Stimulated activated memory B cell treated with anti-CD40 and anti-IgM and Interleukin-4, amounts not matched to agents 10 μg/mL and 1 μg/mL and 100 μg/mL, for 72 hours (primary cell): Measurements from ENCODE around the gene ALDH1B1.

Experiments
- ATAC-seq: fragments of 150-1000 bp; cut with Tn5 transposase; 2 replicates; pipeline ENCODE4 v1.10.0; 2021
- H3K27ac Mint-ChIP-seq: one replicate; pipeline ENCODE4 v1.8.0; 2022; ENCODE audit warnings: mild to moderate bottlenecking, mixed read lengths
- H3K27me3 Mint-ChIP-seq: one replicate; pipeline ENCODE4 v1.8.0; 2022; ENCODE audit warnings: mixed read lengths
- H3K36me3 Mint-ChIP-seq: one replicate; pipeline ENCODE4 v1.8.0; 2022; ENCODE audit warnings: mixed read lengths
- H3K4me1 Mint-ChIP-seq: one replicate; pipeline ENCODE4 v1.8.0; 2022; ENCODE audit warnings: mixed read lengths
- H3K4me3 Mint-ChIP-seq: one replicate; pipeline ENCODE4 v1.8.0; 2022; ENCODE audit warnings: mild to moderate bottlenecking, moderate library complexity, mixed read lengths
- H3K9me3 Mint-ChIP-seq: one replicate; pipeline ENCODE4 v1.8.0; 2022; ENCODE audit warnings: mixed read lengths

ALDH1B1 gene

DNA sequence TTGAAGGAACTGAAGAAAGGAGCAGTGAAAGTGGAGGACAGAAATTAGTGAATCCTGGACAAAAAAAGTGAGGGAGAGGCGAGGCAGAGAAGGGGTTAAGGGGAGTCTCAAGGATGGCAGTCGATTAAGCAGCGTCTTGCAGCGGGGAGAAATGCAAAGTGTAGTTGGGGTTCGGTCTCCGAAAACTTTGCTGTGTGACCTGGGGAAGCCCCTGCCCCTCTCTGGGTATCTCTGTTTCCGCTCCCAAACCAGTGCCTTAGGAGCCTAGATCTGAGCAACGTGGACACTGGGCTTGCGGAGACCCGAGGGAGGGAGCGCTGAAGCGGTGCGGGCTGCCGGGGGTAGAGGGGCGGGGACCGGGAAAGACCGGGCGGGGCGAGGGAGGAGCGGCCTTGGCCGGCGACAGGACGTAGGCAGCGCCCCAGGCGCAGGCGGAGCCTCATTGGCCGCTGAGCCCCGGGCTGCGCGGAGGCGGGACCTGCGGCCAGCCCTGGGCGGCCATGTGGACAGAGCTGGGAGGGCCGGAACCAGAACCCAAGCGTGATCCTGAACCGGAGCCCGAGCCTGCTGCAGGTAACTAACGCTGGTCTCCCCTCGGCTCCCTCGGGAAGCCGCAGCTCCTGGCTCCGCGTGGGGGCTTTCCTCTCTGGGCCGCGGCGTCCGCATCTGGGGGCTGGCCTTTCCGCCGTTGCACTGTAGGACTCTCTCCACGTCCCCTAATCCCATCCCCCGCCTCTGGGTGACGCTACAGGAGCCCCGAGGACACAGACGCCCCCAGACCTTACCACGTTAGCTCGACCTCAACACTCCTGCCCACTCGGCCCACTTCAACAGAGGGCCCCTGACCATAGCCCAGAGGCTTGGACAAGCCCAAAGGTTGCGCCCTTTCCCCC is at the start of gene ALDH1B1:
Gene ALDH1B1 (plus strand): TSS at position 468 of the 893 bp plus-strand sequence. CDS start 3,047 bp downstream, outside the sequence.
- Mint-ChIP-seq H3K4me1 (peaks cover 20% of the 10 kb centered on the region), H3K27ac (peak within 1 kb of the TSS; percentile 96), H3K27me3 (no peaks in the 10 kb centered on the region), H3K9me3 (no peaks in the 10 kb centered on the region), H3K36me3 (peaks cover 26% of the 10 kb centered on the region), H3K4me3 (peak within 1 kb of the TSS; percentile 91)
- ATAC-seq, result peak; percentile 98

DNA sequence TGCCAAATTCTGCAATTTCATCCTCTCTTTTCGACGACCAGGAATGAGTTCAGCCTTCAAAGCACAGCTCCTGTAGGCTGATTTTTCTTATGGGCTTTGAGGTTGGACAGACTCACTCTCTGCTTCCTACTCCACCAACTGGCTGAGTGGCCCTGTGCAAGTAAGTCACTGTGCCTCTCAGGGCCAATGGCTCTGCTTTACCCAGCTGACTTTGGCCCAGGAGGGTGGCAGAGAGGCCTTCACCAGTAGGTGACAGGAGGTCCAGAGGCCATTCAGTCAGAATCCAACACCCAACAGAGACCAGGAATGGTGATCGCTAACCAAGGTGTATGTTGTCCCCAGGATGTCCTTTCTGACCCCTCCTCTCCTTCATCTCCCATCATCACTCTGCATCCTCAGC is 49.5 kb upstream of the ALDH1B1 start:
- H3K4me1 Mint-ChIP-seq, result no peaks in the 10 kb centered on the region
- H3K27me3 Mint-ChIP-seq, result peaks cover 43% of the 10 kb centered on the region
- no peak for ATAC-seq
- no peak overlapping the region for H3K4me3 Mint-ChIP-seq
- H3K27ac Mint-ChIP-seq, result no peak overlapping the region
- no peaks in the 10 kb centered on the region for H3K36me3 Mint-ChIP-seq
- H3K9me3 Mint-ChIP-seq, result peaks cover 7% of the 10 kb centered on the region

DNA sequence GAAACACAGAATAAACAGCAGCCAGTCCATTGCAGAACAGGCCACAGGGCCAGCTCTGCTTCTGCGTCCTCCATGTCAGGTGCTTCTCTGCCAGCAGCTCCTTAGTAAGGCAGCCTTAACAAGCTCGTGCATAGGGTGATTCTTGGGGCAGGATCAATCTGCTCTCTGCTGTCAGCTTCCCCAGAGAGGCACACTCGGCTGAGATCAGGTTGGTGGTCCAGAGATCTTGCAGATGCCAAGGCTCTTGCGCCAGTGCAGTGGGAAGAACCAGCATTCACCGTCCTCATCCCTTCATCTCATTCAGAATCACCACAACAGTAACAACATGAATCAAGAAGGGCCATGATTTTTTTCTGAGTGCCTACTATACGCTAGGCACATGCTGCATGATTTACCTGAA is 49.0 kb upstream of the ALDH1B1 start:
- no peak for ATAC-seq
- no peaks in the 10 kb centered on the region for H3K36me3 Mint-ChIP-seq
- H3K9me3 Mint-ChIP-seq, result peaks cover 7% of the 10 kb centered on the region
- no peak overlapping the region for H3K4me3 Mint-ChIP-seq
- H3K27me3 Mint-ChIP-seq, result peaks cover 48% of the 10 kb centered on the region
- H3K27ac Mint-ChIP-seq, result no peak overlapping the region
- H3K4me1 Mint-ChIP-seq, result no peaks in the 10 kb centered on the region

- no peaks in the 10 kb centered on the region for H3K36me3 Mint-ChIP-seq
- H3K27ac Mint-ChIP-seq, result no peak overlapping the region
- peaks cover 50% of the 10 kb centered on the region for H3K27me3 Mint-ChIP-seq
- ATAC-seq, result no peak
- H3K4me3 Mint-ChIP-seq, result no peak overlapping the region
- H3K9me3 Mint-ChIP-seq, result peaks cover 7% of the 10 kb centered on the region
- H3K4me1 Mint-ChIP-seq, result no peaks in the 10 kb centered on the region
Observed at GRCh38 chr9:38344566-38345324, 47.8 kb upstream of the ALDH1B1 start.

- H3K27me3 Mint-ChIP-seq, result peaks cover 46% of the 10 kb centered on the region
- no peak for ATAC-seq
- H3K27ac Mint-ChIP-seq, result no peak overlapping the region
- H3K36me3 Mint-ChIP-seq, result no peaks in the 10 kb centered on the region
- H3K4me3 Mint-ChIP-seq, result no peak overlapping the region
- H3K9me3 Mint-ChIP-seq, result peaks cover 2% of the 10 kb centered on the region
- no peaks in the 10 kb centered on the region for H3K4me1 Mint-ChIP-seq
Observed at GRCh38 chr9:38345851-38346755, 46.4 kb upstream of the ALDH1B1 start.

GRCh38 chr9:38346811-38347210 is 45.7 kb upstream of the ALDH1B1 start:
- Mint-ChIP-seq H3K27me3 (peaks cover 46% of the 10 kb centered on the region), H3K36me3 (no peaks in the 10 kb centered on the region), H3K4me3 (no peak overlapping the region), H3K4me1 (no peaks in the 10 kb centered on the region), H3K27ac (no peak overlapping the region), H3K9me3 (peaks cover 2% of the 10 kb centered on the region)
- no peak for ATAC-seq

DNA sequence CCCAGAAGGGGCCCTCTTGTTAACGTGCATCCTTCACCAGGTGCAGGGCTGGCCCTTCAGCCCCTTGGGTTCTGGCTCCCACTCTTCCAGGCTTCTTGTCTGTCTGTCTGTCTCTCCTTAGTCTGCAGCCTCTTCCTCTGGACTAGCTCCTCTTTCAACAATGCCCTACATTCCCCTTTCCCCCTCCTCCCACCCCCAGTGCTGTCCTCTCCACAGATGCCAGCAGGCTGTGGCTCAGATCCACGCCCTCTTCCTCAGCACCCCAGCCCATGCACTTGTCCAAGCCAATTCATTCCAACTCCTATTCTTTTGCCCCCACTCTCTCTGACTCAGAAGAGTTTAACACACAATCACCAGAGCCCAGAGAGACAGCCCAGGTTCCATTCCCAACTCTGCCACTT is 45.2 kb upstream of the ALDH1B1 start:
- no peak for ATAC-seq
- Mint-ChIP-seq H3K27ac (no peak overlapping the region), H3K9me3 (peaks cover 2% of the 10 kb centered on the region), H3K36me3 (no peaks in the 10 kb centered on the region), H3K4me3 (no peak overlapping the region), H3K27me3 (peaks cover 46% of the 10 kb centered on the region), H3K4me1 (no peaks in the 10 kb centered on the region)

DNA sequence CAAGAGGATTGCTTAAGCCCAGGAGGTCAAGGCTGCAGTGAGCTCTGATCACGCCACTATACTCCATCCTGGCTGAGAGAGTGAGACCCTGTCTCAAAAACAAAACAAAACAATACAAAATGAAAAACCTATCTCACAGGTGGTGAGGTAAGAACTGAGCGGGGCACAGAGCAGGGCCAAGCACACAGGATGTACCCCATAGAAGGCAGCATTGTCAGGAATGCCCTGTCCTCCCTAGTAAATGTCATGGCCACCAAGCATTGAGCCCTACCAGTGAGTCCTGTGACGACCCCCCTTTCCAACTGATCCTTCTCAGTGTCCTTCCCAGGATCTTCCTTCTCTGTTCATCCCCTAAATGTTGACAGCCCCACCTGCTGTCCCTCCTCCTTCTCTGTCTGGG is 44.6 kb upstream of the ALDH1B1 start:
- no peaks in the 10 kb centered on the region for H3K9me3 Mint-ChIP-seq
- no peak overlapping the region for H3K4me3 Mint-ChIP-seq
- H3K27me3 Mint-ChIP-seq, result peaks cover 46% of the 10 kb centered on the region
- no peaks in the 10 kb centered on the region for H3K36me3 Mint-ChIP-seq
- ATAC-seq, result no peak
- no peaks in the 10 kb centered on the region for H3K4me1 Mint-ChIP-seq
- no peak overlapping the region for H3K27ac Mint-ChIP-seq

- Mint-ChIP-seq H3K27ac (no peak overlapping the region), H3K36me3 (no peaks in the 10 kb centered on the region), H3K4me3 (no peak overlapping the region), H3K27me3 (peaks cover 40% of the 10 kb centered on the region), H3K4me1 (no peaks in the 10 kb centered on the region), H3K9me3 (no peaks in the 10 kb centered on the region)
- no peak for ATAC-seq
Observed at GRCh38 chr9:38350529-38350928, 42.0 kb upstream of the ALDH1B1 start.

- no peaks in the 10 kb centered on the region for H3K9me3 Mint-ChIP-seq
- H3K27me3 Mint-ChIP-seq, result peaks cover 18% of the 10 kb centered on the region
- H3K36me3 Mint-ChIP-seq, result no peaks in the 10 kb centered on the region
- H3K27ac Mint-ChIP-seq, result no peak overlapping the region
- no peak for ATAC-seq
- H3K4me1 Mint-ChIP-seq, result no peaks in the 10 kb centered on the region
- no peak overlapping the region for H3K4me3 Mint-ChIP-seq
Observed at GRCh38 chr9:38352530-38353328, 39.8 kb upstream of the ALDH1B1 start.

DNA sequence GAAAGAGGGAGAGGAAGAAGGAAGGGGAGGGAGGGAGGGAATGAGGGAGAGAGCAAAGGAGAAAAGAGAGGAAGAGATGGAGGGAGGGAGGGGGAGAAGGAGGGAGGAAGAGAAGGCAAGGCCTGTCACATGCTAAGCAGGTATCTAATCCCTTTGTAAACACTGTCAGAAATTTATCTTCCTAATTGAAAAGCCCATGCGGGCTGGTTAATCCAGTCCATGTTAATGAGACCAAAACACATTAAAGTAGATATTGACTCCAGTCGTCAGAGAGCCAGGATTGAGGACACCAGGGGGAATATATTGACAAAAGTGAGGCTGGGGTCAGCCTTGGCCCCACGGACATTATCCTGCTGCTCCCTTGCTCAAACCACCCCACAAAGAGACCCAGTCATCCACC is 37.4 kb upstream of the ALDH1B1 start:
- no peaks in the 10 kb centered on the region for H3K36me3 Mint-ChIP-seq
- H3K27ac Mint-ChIP-seq, result no peak overlapping the region
- no peak overlapping the region for H3K4me3 Mint-ChIP-seq
- H3K4me1 Mint-ChIP-seq, result no peaks in the 10 kb centered on the region
- ATAC-seq, result no peak
- peaks cover under 1% of the 10 kb centered on the region for H3K27me3 Mint-ChIP-seq
- no peaks in the 10 kb centered on the region for H3K9me3 Mint-ChIP-seq

DNA sequence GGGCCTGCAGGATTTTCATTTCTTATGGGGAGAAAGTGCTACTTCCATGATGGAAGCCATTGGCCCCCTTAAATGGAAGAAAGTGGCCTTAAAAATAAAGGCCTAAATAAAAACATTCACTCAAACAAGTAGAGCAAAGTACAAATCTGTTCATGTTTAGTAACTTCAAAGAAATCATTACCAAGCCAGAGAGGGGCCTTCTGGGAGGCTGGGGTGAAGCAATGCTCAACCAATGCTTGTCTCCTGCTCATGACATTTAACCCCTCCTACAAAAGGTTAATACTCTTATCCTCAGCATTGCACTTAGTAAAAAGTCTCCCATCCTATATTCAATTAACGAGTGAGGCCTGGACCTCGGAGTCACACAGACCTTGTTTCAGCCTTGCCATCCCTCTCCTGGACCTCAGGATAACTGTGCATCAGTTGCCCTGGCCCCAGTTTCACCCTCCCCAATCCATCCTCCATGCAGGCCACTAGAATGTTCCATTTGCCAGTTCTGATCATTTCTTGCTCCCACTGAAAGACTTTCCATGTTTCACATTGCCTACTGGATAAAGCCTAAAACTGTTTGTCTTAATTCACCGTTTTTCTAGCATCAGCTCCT is 36.9 kb upstream of the ALDH1B1 start:
- Mint-ChIP-seq H3K27ac (no peak overlapping the region), H3K4me3 (no peak overlapping the region), H3K27me3 (no peaks in the 10 kb centered on the region), H3K36me3 (no peaks in the 10 kb centered on the region), H3K9me3 (no peaks in the 10 kb centered on the region), H3K4me1 (no peaks in the 10 kb centered on the region)
- ATAC-seq, result no peak

DNA sequence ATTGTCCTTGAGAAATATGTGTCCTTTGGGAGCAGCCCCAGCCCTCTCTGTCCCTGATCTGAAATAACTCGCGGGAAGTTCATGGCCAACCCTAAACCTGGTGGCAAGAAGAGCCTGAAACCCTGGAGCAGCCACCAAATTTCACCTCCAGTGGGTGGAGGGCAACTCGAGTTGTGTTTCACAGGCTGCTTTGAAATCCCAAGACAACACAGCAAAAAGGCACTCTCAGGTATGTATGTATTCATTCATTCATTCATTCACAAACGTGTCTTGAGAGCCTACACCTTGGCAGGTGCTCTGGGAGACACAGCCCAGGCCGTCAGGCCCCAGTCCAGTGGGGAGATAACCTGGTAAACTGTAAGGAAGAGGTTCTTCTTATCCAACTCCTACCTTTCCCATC is 35.7 kb upstream of the ALDH1B1 start:
- no peak for ATAC-seq
- no peak overlapping the region for H3K4me3 Mint-ChIP-seq
- no peaks in the 10 kb centered on the region for H3K4me1 Mint-ChIP-seq
- H3K27ac Mint-ChIP-seq, result no peak overlapping the region
- H3K9me3 Mint-ChIP-seq, result no peaks in the 10 kb centered on the region
- H3K36me3 Mint-ChIP-seq, result no peaks in the 10 kb centered on the region
- H3K27me3 Mint-ChIP-seq, result no peaks in the 10 kb centered on the region
